SK-N-DZ (cell line): Measurements from ENCODE around the gene TGM3.

Experiments used
- DNase-seq: peaks from one replicate; pipeline ENCODE4 v3.0.0-alpha.2; 2015; ENCODE audit warnings: low spot score

Gene TGM3

GRCh38 chr20:2307136-2307535 lies 11.3 kb downstream of the TGM3 start:
- no peak for DNase-seq

- DNase-seq, result no peak
Measured at GRCh38 chr20:2311329-2311728, 15.5 kb downstream of the TGM3 start.

- no peak for DNase-seq
Measured at GRCh38 chr20:2312876-2313275, 17.1 kb downstream of the TGM3 start.

GRCh38 chr20:2313316-2313715 lies 17.5 kb downstream of the TGM3 start:
- DNase-seq, result no peak

- peak; percentile 56 for DNase-seq
Measured at GRCh38 chr20:2314759-2315439, 19.1 kb downstream of the TGM3 start.

GRCh38 chr20:2315440-2315778 lies 19.6 kb downstream of the TGM3 start:
- DNase-seq, result no peak

GRCh38 chr20:2316847-2317495 lies 21.2 kb downstream of the TGM3 start:
- DNase-seq, result no peak

GRCh38 chr20:2320813-2321658 lies 25.2 kb downstream of the TGM3 start:
- no peak for DNase-seq

- no peak for DNase-seq
Measured at GRCh38 chr20:2323051-2323450, 27.2 kb downstream of the TGM3 start.

GRCh38 chr20:2326046-2326445 lies 30.2 kb downstream of the TGM3 start:
- no peak for DNase-seq

- DNase-seq, result no peak
Measured at GRCh38 chr20:2327620-2328555, 32.1 kb downstream of the TGM3 start.

GRCh38 chr20:2329286-2329685 lies 33.5 kb downstream of the TGM3 start:
- no peak for DNase-seq

- DNase-seq, result no peak
Measured at GRCh38 chr20:2330090-2330695, 34.4 kb downstream of the TGM3 start.

- no peak for DNase-seq
Measured at GRCh38 chr20:2331106-2331505, 35.3 kb downstream of the TGM3 start.

- no peak for DNase-seq
Measured at GRCh38 chr20:2331901-2332565, 36.2 kb downstream of the TGM3 start.

GRCh38 chr20:2332711-2333110 lies 36.9 kb downstream of the TGM3 start:
- no peak for DNase-seq

GRCh38 chr20:2333821-2334220 lies 38.0 kb downstream of the TGM3 start:
- no peak for DNase-seq

- no peak for DNase-seq
Measured at GRCh38 chr20:2335096-2335870, 39.5 kb downstream of the TGM3 start.

GRCh38 chr20:2336471-2336870 lies 40.7 kb downstream of the TGM3 start:
- no peak for DNase-seq

- DNase-seq, result no peak
Measured at GRCh38 chr20:2337142-2337541, 41.3 kb downstream of the TGM3 start.
